CD4-positive, alpha-beta memory T cell (primary cell): ENCODE measurements around the gene ATF7. TPM values are rescaled to one million over a fixed set of nuclear protein-coding genes. Genes with fewer than 3 reads are reported as not detected.

ENCODE experiments used
- CTCF ChIA-PET: fragments of 350-600 bp; sonication (Branson Sonifier 250); formaldehyde crosslinking; loops from one replicate; lab custom pipeline; 2021; ENCODE audit warnings: inconsistent platforms; ENCODE audit not compliant: partially characterized antibody; lab: Charles Lee
- POLR2A ChIA-PET: fragments of 350-600 bp; sonication (Branson Sonifier 250); formaldehyde crosslinking; loops from one replicate; lab custom pipeline; 2021; ENCODE audit not compliant: partially characterized antibody; lab: Charles Lee
- DNase-seq, 5 donors: peaks; one replicate each; pipeline versions ENCODE4 v3.0.0 to v3.0.0-alpha.2; 2020 to 2022; ENCODE audit warnings: mixed read lengths in 1 of 5
- H3K27ac ChIP-seq: one replicate; pipeline ENCODE4 v1.7.0; 2013; ENCODE audit warnings: low read depth, low read length
- H3K27me3 ChIP-seq: 2 replicates; pipeline ENCODE4 v1.7.0; 2013; ENCODE audit warnings: mild to moderate bottlenecking, low read length, moderate library complexity; ENCODE audit not compliant: insufficient read depth
- H3K36me3 ChIP-seq: 2 replicates; pipeline ENCODE4 v1.7.0; 2013; ENCODE audit warnings: mild to moderate bottlenecking, low read length, moderate library complexity; ENCODE audit not compliant: insufficient read depth
- H3K4me1 ChIP-seq: 2 replicates; pipeline ENCODE4 v1.7.0; 2013; ENCODE audit warnings: mild to moderate bottlenecking, low read length, moderate library complexity; ENCODE audit not compliant: insufficient read depth
- H3K4me3 ChIP-seq, 2 donors: one replicate each; pipeline ENCODE4 v1.7.0; 2013; ENCODE audit warnings: low read length in 2 of 2, mild to moderate bottlenecking in 1 of 2
- H3K9me3 ChIP-seq, 2 donors: one replicate each; pipeline ENCODE4 v1.7.0; 2013; ENCODE audit warnings: low read length in 2 of 2, control low read depth in 1 of 2; ENCODE audit not compliant: control insufficient read depth in 1 of 2
- H3K27ac Mint-ChIP-seq, 7 donors: one replicate each; pipeline ENCODE4 v1.8.0; 2020 to 2021; ENCODE audit warnings: mixed read lengths in 7 of 7, mild to moderate bottlenecking in 6 of 7, inconsistent platforms in 3 of 7, moderate library complexity in 3 of 7
- H3K27me3 Mint-ChIP-seq, 2 donors: one replicate each; pipeline ENCODE4 v1.8.0; 2020 to 2021; ENCODE audit warnings: mixed read lengths in 2 of 2
- H3K36me3 Mint-ChIP-seq, 2 donors: one replicate each; pipeline ENCODE4 v1.8.0; 2020 to 2021; ENCODE audit warnings: mixed read lengths in 2 of 2, inconsistent platforms in 1 of 2, mild to moderate bottlenecking in 1 of 2
- H3K4me1 Mint-ChIP-seq, 4 donors: one replicate each; pipeline ENCODE4 v1.8.0; 2020 to 2021; ENCODE audit warnings: mixed read lengths in 4 of 4, mild to moderate bottlenecking in 1 of 4
- H3K4me3 Mint-ChIP-seq, 8 donors: one replicate each; pipeline ENCODE4 v1.8.0; 2020 to 2021; ENCODE audit warnings: mixed read lengths in 8 of 8, mild to moderate bottlenecking in 7 of 8, moderate library complexity in 6 of 8, inconsistent platforms in 3 of 8
- H3K9me3 Mint-ChIP-seq, 8 donors: one replicate each; pipeline ENCODE4 v1.8.0; 2020 to 2021; ENCODE audit warnings: mixed read lengths in 8 of 8, mild to moderate bottlenecking in 5 of 8, inconsistent platforms in 3 of 8, moderate library complexity in 1 of 8
- intact Hi-C: fragments of 100-400 bp; cut with micrococcal nuclease; formaldehyde crosslinking; loops from one replicate; pipeline ENCODE4 v1.15.1; 2023
- polyA plus RNA-seq, 2 donors: library from polyadenylated mRNA; unstranded; fragments of 300-500 nt; fragmentation: Illumina TruSeq; gene quantifications; one replicate each; pipeline ENCODE4 v1.2.3, GENCODE V29; 2021
- total RNA-seq, 2 experiments: library from RNA; stranded (reverse); gene quantifications; one replicate each; pipeline ENCODE4 v1.2.3, GENCODE V29; 2021

ATF7 gene
- total and polyA plus RNA-seq, 4 experiments from 2014 or later, result 16.3 to 35.8 (median 21.6) TPM

- Histone ChIP-seq H3K4me1 (peaks cover 21% of the 10 kb centered on the region), H3K36me3 (no peaks in the 10 kb centered on the region), H3K27me3 (no peaks in the 10 kb centered on the region), H3K9me3 (no peaks in the 10 kb centered on the region), H3K27ac (no peak overlapping the region), H3K4me3 (no peak overlapping the region)
- peak overlapping the region in 1 of 7 donors; percentile 64 for H3K27ac Mint-ChIP-seq
- H3K4me1 Mint-ChIP-seq, result peaks cover 8 to 32% (median 18%) of the 10 kb centered on the region in 4 donors
- ChIA-PET CTCF (interaction anchor here (1.0 to 2.9 kb wide), 3 partner anchors 124 to 182 kb away, joined by 3 to 13 read pairs (median 4); no protein-coding TSS in a partner anchor), POLR2A (no interaction called here)
- peaks cover 0 to 4% (median 0%) of the 10 kb centered on the region in 8 donors for H3K9me3 Mint-ChIP-seq
- H3K4me3 Mint-ChIP-seq, result no peak overlapping the region
- peaks cover 3 to 30% of the 10 kb centered on the region in 2 donors for H3K36me3 Mint-ChIP-seq
- DNase-seq, result no peak
- no peaks in the 10 kb centered on the region for H3K27me3 Mint-ChIP-seq
- intact Hi-C loops, result no loop called here
These were observed 120.4 kb downstream of the ATF7 start for GRCh38 chr12:53505555-53506449.

- Mint-ChIP-seq H3K27ac (peak overlapping the region in 2 of 7 donors; percentile 6 to 63), H3K9me3 (peaks cover 0 to 4% (median 0%) of the 10 kb centered on the region in 8 donors), H3K27me3 (no peaks in the 10 kb centered on the region), H3K4me1 (peaks cover 9 to 34% (median 22%) of the 10 kb centered on the region in 4 donors), H3K36me3 (peaks cover 3 to 31% of the 10 kb centered on the region in 2 donors), H3K4me3 (no peak overlapping the region)
- POLR2A ChIA-PET, result interaction anchor here (1.3 kb wide), 1 partner anchor 11 kb away, joined by 4 read pairs; no protein-coding TSS in a partner anchor
- CTCF ChIA-PET, result interaction anchor here (1.5 to 2.9 kb wide), 3 partner anchors 31 to 181 kb away, joined by 4 to 13 read pairs (median 4); no protein-coding TSS in a partner anchor
- Histone ChIP-seq H3K27me3 (no peaks in the 10 kb centered on the region), H3K4me3 (no peak overlapping the region), H3K27ac (no peak overlapping the region), H3K9me3 (no peaks in the 10 kb centered on the region), H3K4me1 (peaks cover 25% of the 10 kb centered on the region), H3K36me3 (no peaks in the 10 kb centered on the region)
- intact Hi-C loops, result no loop called here
- no peak for DNase-seq
These were observed 121.1 kb downstream of the ATF7 start for GRCh38 chr12:53505086-53505485.

GRCh38 chr12:53504004-53504920, 121.9 kb downstream of the ATF7 start:
- peaks cover 12 to 40% (median 28%) of the 10 kb centered on the region in 4 donors for H3K4me1 Mint-ChIP-seq
- no peaks in the 10 kb centered on the region for H3K27me3 Mint-ChIP-seq
- Histone ChIP-seq H3K27ac (no peak overlapping the region), H3K36me3 (no peaks in the 10 kb centered on the region), H3K9me3 (no peaks in the 10 kb centered on the region), H3K27me3 (no peaks in the 10 kb centered on the region), H3K4me1 (peaks cover 30% of the 10 kb centered on the region), H3K4me3 (no peak overlapping the region)
- intact Hi-C loops, result no loop called here
- no peak for DNase-seq
- ChIA-PET CTCF (interaction anchor here (1.2 to 2.9 kb wide), 6 partner anchors 8 to 183 kb away, joined by 3 to 13 read pairs (median 4); partner anchors contain the start of gene AAAS), POLR2A (interaction anchor here (1.3 kb wide), 1 partner anchor 11 kb away, joined by 4 read pairs; no protein-coding TSS in a partner anchor)
- peak overlapping the region in 3 of 7 donors; percentile 29 to 59 (median 46) for H3K27ac Mint-ChIP-seq
- H3K4me3 Mint-ChIP-seq, result no peak overlapping the region
- peaks cover 3 to 31% of the 10 kb centered on the region in 2 donors for H3K36me3 Mint-ChIP-seq
- H3K9me3 Mint-ChIP-seq, result peaks cover 0 to 4% (median 0%) of the 10 kb centered on the region in 8 donors

GRCh38 chr12:53502983-53503728, 123.0 kb downstream of the ATF7 start:
- ChIA-PET CTCF (interaction anchor here (1.2 to 2.9 kb wide), 5 partner anchors 9 to 182 kb away, joined by 3 to 13 read pairs (median 3); partner anchors contain the start of gene AAAS), POLR2A (interaction anchor here (6.2 to 7.2 kb wide), 2 partner anchors 62 to 181 kb away, joined by 54 to 75 read pairs; partner anchors contain the start of genes AAAS and PRR13)
- DNase-seq, result no peak
- peak overlapping the region in 2 of 8 donors; percentile 40 to 61 for H3K4me3 Mint-ChIP-seq
- H3K27ac Mint-ChIP-seq, result peak overlapping the region in 5 of 7 donors; percentile 9 to 68 (median 31)
- Histone ChIP-seq H3K27ac (no peak overlapping the region), H3K4me1 (peaks cover 30% of the 10 kb centered on the region), H3K9me3 (no peaks in the 10 kb centered on the region), H3K4me3 (no peak overlapping the region), H3K27me3 (no peaks in the 10 kb centered on the region), H3K36me3 (no peaks in the 10 kb centered on the region)
- peaks cover 0 to 4% (median 0%) of the 10 kb centered on the region in 8 donors for H3K9me3 Mint-ChIP-seq
- no peaks in the 10 kb centered on the region for H3K27me3 Mint-ChIP-seq
- peaks cover 3 to 31% of the 10 kb centered on the region in 2 donors for H3K36me3 Mint-ChIP-seq
- H3K4me1 Mint-ChIP-seq, result peaks cover 17 to 45% (median 29%) of the 10 kb centered on the region in 4 donors
- intact Hi-C loops, result no loop called here

- peak overlapping the region; percentile 98 for H3K27ac ChIP-seq
- peaks cover 3 to 30% of the 10 kb centered on the region in 2 donors for H3K36me3 Mint-ChIP-seq
- peaks cover 0 to 4% (median 0%) of the 10 kb centered on the region in 8 donors for H3K9me3 Mint-ChIP-seq
- H3K36me3 ChIP-seq, result no peaks in the 10 kb centered on the region
- ChIA-PET POLR2A (interaction anchor here (3.6 to 7.2 kb wide), 3 partner anchors 61 to 282 kb away, joined by 19 to 75 read pairs (median 54); partner anchors contain the start of genes AAAS and PRR13), CTCF (interaction anchor here (2.1 kb wide), 1 partner anchor 8 kb away, joined by 10 read pairs; no protein-coding TSS in a partner anchor)
- no peaks in the 10 kb centered on the region for H3K27me3 Mint-ChIP-seq
- H3K9me3 ChIP-seq, result no peaks in the 10 kb centered on the region
- no peak overlapping the region for H3K4me3 ChIP-seq
- no peaks in the 10 kb centered on the region for H3K27me3 ChIP-seq
- intact Hi-C loops, result no loop called here
- H3K4me3 Mint-ChIP-seq, result peak overlapping the region in 5 of 8 donors; percentile 16 to 96 (median 92)
- DNase-seq, result no peak
- peak overlapping the region in 6 of 7 donors; percentile 36 to 100 (median 98) for H3K27ac Mint-ChIP-seq
- H3K4me1 ChIP-seq, result peaks cover 38% of the 10 kb centered on the region
- peaks cover 17 to 52% (median 35%) of the 10 kb centered on the region in 4 donors for H3K4me1 Mint-ChIP-seq
These were observed 123.9 kb downstream of the ATF7 start for GRCh38 chr12:53502331-53502730.
